GM21717 (cell line): ENCODE data around the gene TLCD3B.

Experiments used
- ATAC-seq: cut with Tn5 transposase; IDR thresholded peaks from one replicate; pipeline ENCODE4 v1.9.1; 2021; ENCODE audit warnings: mild to moderate bottlenecking, moderate library complexity; ENCODE audit not compliant: unreplicated experiment

Gene TLCD3B

GRCh38 chr16:30030841-30031413 lies at the start of gene TLCD3B:
TLCD3B (minus strand) TSS chr16:30031271; CDS start chr16:30030527, 744 bp downstream.
- no peak for ATAC-seq

- ATAC-seq, result no peak
Measured at GRCh38 chr16:30079480-30079879, 48.4 kb upstream of the TLCD3B start.

- ATAC-seq, result no peak
Measured at GRCh38 chr16:30078744-30079143, 47.7 kb upstream of the TLCD3B start.

- ATAC-seq, result no peak
Measured at GRCh38 chr16:30077656-30078055, 46.6 kb upstream of the TLCD3B start.

GRCh38 chr16:30076276-30076791 lies 45.3 kb upstream of the TLCD3B start:
- ATAC-seq, result no peak

GRCh38 chr16:30075503-30076275 lies 44.6 kb upstream of the TLCD3B start, which contains the start of gene PPP4C:
PPP4C (plus strand) TSS chr16:30075994; CDS start chr16:30076378, 384 bp downstream.
- ATAC-seq, result no peak

- ATAC-seq, result no peak
Measured at GRCh38 chr16:30070490-30070889, 39.4 kb upstream of the TLCD3B start.

GRCh38 chr16:30069611-30070462 lies 38.8 kb upstream of the TLCD3B start:
- no peak for ATAC-seq

- no peak for ATAC-seq
Measured at GRCh38 chr16:30068750-30069610, 37.9 kb upstream of the TLCD3B start.

GRCh38 chr16:30068333-30068732 lies 37.3 kb upstream of the TLCD3B start:
- ATAC-seq, result no peak

- no peak for ATAC-seq
Measured at GRCh38 chr16:30067584-30067916, 36.5 kb upstream of the TLCD3B start.

GRCh38 chr16:30066761-30067583 lies 35.9 kb upstream of the TLCD3B start:
- no peak for ATAC-seq

- ATAC-seq, result no peak
Measured at GRCh38 chr16:30065943-30066760, 35.1 kb upstream of the TLCD3B start.

- peak; percentile 63 for ATAC-seq
Measured at GRCh38 chr16:30065102-30065942, 34.3 kb upstream of the TLCD3B start, which contains the start of gene ALDOA. ALDOA (plus strand) TSS chr16:30065760; CDS start chr16:30066898, 1,138 bp downstream.

- ATAC-seq, result peak; percentile 2
Measured at GRCh38 chr16:30064729-30065101, 33.6 kb upstream of the TLCD3B start.

GRCh38 chr16:30063893-30064728 lies 33.0 kb upstream of the TLCD3B start:
- no peak for ATAC-seq
